Aorta (tissue), 5 donors: Measurements from ENCODE around the gene NIT2. TPM values are rescaled to one million over a fixed set of nuclear protein-coding genes. Genes with fewer than 3 reads are reported as not detected.

Experiments
- ATAC-seq: fragments of 200-7000 bp; cut with Tn5 transposase; one replicate; pipeline ENCODE4 v1.9.1; 2022; ENCODE audit warnings: moderate library complexity; ENCODE audit not compliant: low FRiP score
- DNase-seq, 2 donors: peaks; one replicate each; pipeline ENCODE4 v3.0.0-alpha.2; 2020
- H3K27ac ChIP-seq, 2 donors: one replicate each; pipeline ENCODE4 v1.5.1; 2013; ENCODE audit warnings: low read length in 2 of 2, mild to moderate bottlenecking in 2 of 2, moderate library complexity in 2 of 2, control low read depth in 1 of 2, inconsistent platforms in 1 of 2, low read depth in 1 of 2
- H3K27me3 ChIP-seq, 2 donors: one replicate each; pipeline ENCODE4 v1.6.1; 2013; ENCODE audit warnings: control low read depth in 1 of 2, low read length in 1 of 2, mild to moderate bottlenecking in 1 of 2, moderate library complexity in 1 of 2; ENCODE audit not compliant: insufficient read depth in 2 of 2, control insufficient read depth in 1 of 2
- H3K36me3 ChIP-seq, 2 donors: one replicate each; pipeline ENCODE4 v1.6.1; 2013; ENCODE audit warnings: control low read depth in 1 of 2, low read length in 1 of 2, mild to moderate bottlenecking in 1 of 2; ENCODE audit not compliant: insufficient read depth in 2 of 2, control insufficient read depth in 1 of 2
- H3K4me1 ChIP-seq, 2 donors: one replicate each; pipeline ENCODE4 v1.6.1; 2013; ENCODE audit warnings: low read length in 2 of 2, control low read depth in 1 of 2, mild to moderate bottlenecking in 1 of 2, moderate library complexity in 1 of 2; ENCODE audit not compliant: insufficient read depth in 2 of 2, control insufficient read depth in 1 of 2
- H3K4me3 ChIP-seq, 2 donors: one replicate each; pipeline ENCODE4 v1.5.1; 2013; ENCODE audit warnings: low read length in 2 of 2, control low read depth in 1 of 2, mild to moderate bottlenecking in 1 of 2
- H3K9me3 ChIP-seq: one replicate; pipeline ENCODE4 v1.6.1; 2013; ENCODE audit warnings: mild to moderate bottlenecking, low read length; ENCODE audit not compliant: control insufficient read depth
- WGBS, 2 donors: extraction: QIAGEN DNeasy Blood & Tissue Kit; methylation state at CpG; one replicate each; pipeline ENCODE4 v1.1.7; 2013; 5-methylcytosine and 5-hydroxymethylcytosine counted together
- intact Hi-C, 2 donors: fragments of 100-400 bp; cut with DNase I; formaldehyde crosslinking; loops; one replicate each; pipeline versions ENCODE4 v1.14.2 to v1.15.0; 2022
- polyA plus RNA-seq, 2 donors: library from polyadenylated mRNA; stranded (reverse); fragments of 200-250 nt; gene quantifications; one replicate each; pipeline ENCODE4 v1.2.3, GENCODE V29; 2013
- total RNA-seq, 2 donors: library from RNA; stranded (reverse); fragmentation: NEBNext Ultra II Directional; extraction: Animal tissue kit (Norgen Biotek cat#: 25700); gene quantifications; one replicate each; pipeline ENCODE4 v1.2.1, GENCODE V29; 2021
- donor health status: healthy with polysubstance abuse.
- donor health status: Bipolar disorder and iron deficiency.
- donor health status: DM: no; HTN: no; CAD: no.
- donor health status: DM: no; HTN: no; CAD: no.
- donor health status: DM: yes; HTN: yes; CAD: no.

NIT2 gene
- total and polyA plus RNA-seq, 4 donors, result 13.3 to 58.7 (median 33.9) TPM

GRCh38 chr3:100402891-100403290 is 68.3 kb downstream of the NIT2 start:
- Histone ChIP-seq H3K4me3 (peak overlapping the region; percentile 72 to 96), H3K27me3 (no peaks in the 10 kb centered on the region), H3K9me3 (no peaks in the 10 kb centered on the region), H3K36me3 (no peaks in the 10 kb centered on the region), H3K27ac (no peak overlapping the region), H3K4me1 (no peaks in the 10 kb centered on the region)
- ATAC-seq (no peak), DNase-seq (no peak)
- intact Hi-C loops, result loop anchor here (5.0 to 10.0 kb wide), 2 partner anchors 68 to 89 kb away; partner anchors contain the start of genes NIT2 (in 1 of the 2) and TMEM45A (in 1 of the 2)
- WGBS, 2 donors, result 11 to 12% methylated on average over 2 of the region's 2 CpGs

- no peak for ATAC-seq
- DNase-seq, result no peak
- Histone ChIP-seq H3K4me3 (peak overlapping the region in 1 of 2 donors; percentile 72), H3K9me3 (peaks cover 2% of the 10 kb centered on the region), H3K36me3 (no peaks in the 10 kb centered on the region), H3K27ac (no peak overlapping the region), H3K4me1 (no peaks in the 10 kb centered on the region), H3K27me3 (no peaks in the 10 kb centered on the region)
- 43 to 45% methylated on average over 5 of the region's 5 CpGs for WGBS, 2 donors
- intact Hi-C loops, result loop anchor here (5.0 to 10.0 kb wide), 2 partner anchors 69 to 89 kb away; partner anchors contain the start of genes NIT2 (in 1 of the 2) and TMEM45A (in 1 of the 2)
Measured at GRCh38 chr3:100403362-100404249, 69.0 kb downstream of the NIT2 start.

- intact Hi-C loops, result loop anchor here (5.0 to 10.0 kb wide), 2 partner anchors 69 to 88 kb away; partner anchors contain the start of genes NIT2 (in 1 of the 2) and TMEM45A (in 1 of the 2)
- ATAC-seq, result no peak
Measured at GRCh38 chr3:100404250-100404548, 69.6 kb downstream of the NIT2 start.

GRCh38 chr3:100407164-100407563 is 72.6 kb downstream of the NIT2 start:
- no peak for ATAC-seq
- no peak overlapping the region for H3K4me3 ChIP-seq
- H3K4me1 ChIP-seq, result no peaks in the 10 kb centered on the region
- no peaks in the 10 kb centered on the region for H3K27me3 ChIP-seq
- no peak for DNase-seq
- peaks cover 4% of the 10 kb centered on the region for H3K9me3 ChIP-seq
- WGBS, 2 donors, result 71 to 98% methylated on average over 2 of the region's 2 CpGs
- intact Hi-C loops, result loop anchor here in 1 of 2 donors (10.0 kb wide), 1 partner anchor 72 kb away; the partner anchor contains the start of gene NIT2
- no peak overlapping the region for H3K27ac ChIP-seq
- H3K36me3 ChIP-seq, result no peaks in the 10 kb centered on the region

More at GRCh38 chr3:100404250-100404548, 69.6 kb downstream of the NIT2 start:
- Histone ChIP-seq H3K27me3 (no peaks in the 10 kb centered on the region), H3K27ac (no peak overlapping the region), H3K4me1 (no peaks in the 10 kb centered on the region), H3K9me3 (peaks cover 2% of the 10 kb centered on the region), H3K36me3 (no peaks in the 10 kb centered on the region), H3K4me3 (no peak overlapping the region)
- no peak for DNase-seq
- 87 to 96% methylated on average over 1 of the region's 1 CpG for WGBS, 2 donors

GRCh38 chr3:100407977-100408532 is 73.5 kb downstream of the NIT2 start:
- no peak for DNase-seq
- 94% methylated on average over 4 of the region's 4 CpGs for WGBS, 2 donors
- intact Hi-C loops, result loop anchor here in 1 of 2 donors (10.0 kb wide), 1 partner anchor 73 kb away; the partner anchor contains the start of gene NIT2

More at GRCh38 chr3:100407977-100408532, 73.5 kb downstream of the NIT2 start:
- peaks cover 4% of the 10 kb centered on the region for H3K9me3 ChIP-seq
- H3K4me1 ChIP-seq, result no peaks in the 10 kb centered on the region
- no peak overlapping the region for H3K27ac ChIP-seq
- no peaks in the 10 kb centered on the region for H3K27me3 ChIP-seq
- no peak overlapping the region for H3K4me3 ChIP-seq
- H3K36me3 ChIP-seq, result no peaks in the 10 kb centered on the region
- ATAC-seq, result no peak

Other genes with a start within 250 kb of the NIT2 start
- gene FILIP1L, start 220.3 kb upstream of the NIT2 start, total RNA-seq, result 100 to 1,000 TPM; 332 to 861 TPM
- gene FILIP1L, start 220.3 kb upstream of the NIT2 start, polyA plus RNA-seq, result 100 to 1,000 TPM; 168 to 170 TPM
- 10 to 100 TPM; 44.1 to 59.3 TPM for gene TBC1D23, start 73.8 kb upstream of the NIT2 start, total RNA-seq
- gene TBC1D23, start 73.8 kb upstream of the NIT2 start, polyA plus RNA-seq, result 10 to 100 TPM; 19.5 to 22.5 TPM
- 10 to 100 TPM; 30.8 to 33.9 TPM for gene TOMM70, start 66.3 kb downstream of the NIT2 start, total RNA-seq
- gene TOMM70, start 66.3 kb downstream of the NIT2 start, polyA plus RNA-seq, result 10 to 100 TPM; 17.1 to 18.9 TPM
- 1 to 10 TPM; 2.8 to 5.1 TPM for gene LNP1, start 66.8 kb downstream of the NIT2 start, total RNA-seq
- gene LNP1, start 66.8 kb downstream of the NIT2 start, polyA plus RNA-seq, result 10 to 100 TPM in 1 of 2 donors, 1 to 10 TPM in 1; 6.5 to 12.8 TPM
- gene TMEM45A, start 157.9 kb downstream of the NIT2 start, total RNA-seq, result 10 to 100 TPM; 39.2 to 47.5 TPM
- gene TMEM45A, start 157.9 kb downstream of the NIT2 start, polyA plus RNA-seq, result 10 to 100 TPM; 29.2 to 33.5 TPM